ENCODE measurements around the gene ADRA1B.

ADRA1B gene

GRCh38 chr5:159915904-159916840, at the start of gene ADRA1B:
TSS of gene ADRA1B (plus strand) at chr5:159916482. CDS start at chr5:159916906, 424 bp downstream.
- DNase-seq (ENCODE audit: low read depth): peak; percentile 73

GRCh38 chr5:159873680-159874079, 42.6 kb upstream of the ADRA1B start:
- DNase-seq (ENCODE audit: low read depth): peak; percentile 73

- peak; percentile 80 for DNase-seq (ENCODE audit: low read depth)
These were observed 42.0 kb upstream of the ADRA1B start for GRCh38 chr5:159874263-159874662.

GRCh38 chr5:159877016-159877415, 39.3 kb upstream of the ADRA1B start:
- DNase-seq (ENCODE audit: low read depth): no peak

- DNase-seq (ENCODE audit: low read depth): no peak
These were observed 38.3 kb upstream of the ADRA1B start for GRCh38 chr5:159877894-159878448.

- DNase-seq (ENCODE audit: low read depth): peak; percentile 84
These were observed 37.3 kb upstream of the ADRA1B start for GRCh38 chr5:159878988-159879471.

- DNase-seq (ENCODE audit: low read depth): no peak
These were observed 35.6 kb upstream of the ADRA1B start for GRCh38 chr5:159880676-159881075.

GRCh38 chr5:159881967-159882366, 34.3 kb upstream of the ADRA1B start:
- DNase-seq (ENCODE audit: low read depth): no peak

- DNase-seq (ENCODE audit: low read depth): peak; percentile 87
These were observed 32.7 kb upstream of the ADRA1B start for GRCh38 chr5:159883522-159883950.

GRCh38 chr5:159884917-159885620, 31.2 kb upstream of the ADRA1B start:
- peak; percentile 49 for DNase-seq (ENCODE audit: low read depth)

- DNase-seq (ENCODE audit: low read depth): no peak
These were observed 30.0 kb upstream of the ADRA1B start for GRCh38 chr5:159886296-159886695.

GRCh38 chr5:159887050-159887449, 29.2 kb upstream of the ADRA1B start:
- no peak for DNase-seq (ENCODE audit: low read depth)

GRCh38 chr5:159888860-159889259, 27.4 kb upstream of the ADRA1B start:
- no peak for DNase-seq (ENCODE audit: low read depth)

- DNase-seq (ENCODE audit: low read depth): no peak
These were observed 26.1 kb upstream of the ADRA1B start for GRCh38 chr5:159890141-159890540.

- DNase-seq (ENCODE audit: low read depth): peak; percentile 41
These were observed 24.9 kb upstream of the ADRA1B start for GRCh38 chr5:159891371-159891770.

- DNase-seq (ENCODE audit: low read depth): no peak
These were observed 23.1 kb upstream of the ADRA1B start for GRCh38 chr5:159893040-159893695.

GRCh38 chr5:159894149-159894720, 22.0 kb upstream of the ADRA1B start:
- no peak for DNase-seq (ENCODE audit: low read depth)

- DNase-seq (ENCODE audit: low read depth): no peak
These were observed 18.4 kb upstream of the ADRA1B start for GRCh38 chr5:159897786-159898393.

- peak; percentile 57 for DNase-seq (ENCODE audit: low read depth)
These were observed 16.9 kb upstream of the ADRA1B start for GRCh38 chr5:159899067-159900049.

GRCh38 chr5:159901308-159901707, 15.0 kb upstream of the ADRA1B start:
- no peak for DNase-seq (ENCODE audit: low read depth)

Data from ELR (cell line).